ENCODE data around the gene LYPD6.
A peak's percentile ranks its signal among the peaks of the same experiment; 100 is the strongest.
"Not testable (repeated sequence)": the region's sequence is repeated elsewhere in the genome, so short reads cannot be mapped to it uniquely, and the experiment has no call there.

The LYPD6 gene

GRCh38 chr2:149451417-149452165 is 121.2 kb downstream of the LYPD6 start:
- DNase-seq (ENCODE audit: low read depth), result no peak

GRCh38 chr2:149456285-149456684 is 125.9 kb downstream of the LYPD6 start:
- DNase-seq (ENCODE audit: low read depth), result no peak

- DNase-seq (ENCODE audit: low read depth), result no peak
These were observed 128.1 kb downstream of the LYPD6 start for GRCh38 chr2:149458502-149458901.

- no peak for DNase-seq (ENCODE audit: low read depth)
These were observed 133.1 kb downstream of the LYPD6 start for GRCh38 chr2:149463328-149464002.

GRCh38 chr2:149464396-149464795 is 134.0 kb downstream of the LYPD6 start:
- DNase-seq (ENCODE audit: low read depth), result no peak

GRCh38 chr2:149465873-149466272 is 135.5 kb downstream of the LYPD6 start:
- DNase-seq (ENCODE audit: low read depth), result peak; percentile 40

GRCh38 chr2:149466635-149467034 is 136.2 kb downstream of the LYPD6 start:
- peak; percentile 81 for DNase-seq (ENCODE audit: low read depth)

GRCh38 chr2:149467436-149467835 is 137.0 kb downstream of the LYPD6 start:
- peak; percentile 61 for DNase-seq (ENCODE audit: low read depth)

- DNase-seq (ENCODE audit: low read depth), result no peak
These were observed 138.2 kb downstream of the LYPD6 start for GRCh38 chr2:149468636-149469035.

GRCh38 chr2:149470046-149470445 is 139.7 kb downstream of the LYPD6 start:
- no peak for DNase-seq (ENCODE audit: low read depth)

- no peak for DNase-seq (ENCODE audit: low read depth)
These were observed 142.0 kb downstream of the LYPD6 start for GRCh38 chr2:149472413-149472812.

GRCh38 chr2:149473068-149473467 is 142.7 kb downstream of the LYPD6 start:
- no peak for DNase-seq (ENCODE audit: low read depth)

- DNase-seq (ENCODE audit: low read depth), result no peak
These were observed 143.1 kb downstream of the LYPD6 start for GRCh38 chr2:149473521-149473920.

- peak; percentile 67 for DNase-seq (ENCODE audit: low read depth)
These were observed 152.7 kb downstream of the LYPD6 start for GRCh38 chr2:149483004-149483605.

- DNase-seq (ENCODE audit: low read depth), result no peak
These were observed 156.3 kb downstream of the LYPD6 start for GRCh38 chr2:149486664-149487063.

GRCh38 chr2:149487189-149487588 is 156.8 kb downstream of the LYPD6 start:
- DNase-seq (ENCODE audit: low read depth), result no peak

GRCh38 chr2:149488706-149489440 is 158.5 kb downstream of the LYPD6 start:
- DNase-seq (ENCODE audit: low read depth), result no peak

GRCh38 chr2:149489452-149489851 is 159.1 kb downstream of the LYPD6 start:
- DNase-seq (ENCODE audit: low read depth), result no peak

GRCh38 chr2:149490296-149490695 is 159.9 kb downstream of the LYPD6 start:
- peak; percentile 60 for DNase-seq (ENCODE audit: low read depth)

GRCh38 chr2:149492923-149493322 is 162.5 kb downstream of the LYPD6 start:
- no peak for DNase-seq (ENCODE audit: low read depth)

GRCh38 chr2:149499204-149499603 is 168.8 kb downstream of the LYPD6 start:
- DNase-seq (ENCODE audit: low read depth), result not testable (repeated sequence)

- not testable (repeated sequence) for DNase-seq (ENCODE audit: low read depth)
These were observed 176.4 kb downstream of the LYPD6 start for GRCh38 chr2:149506808-149507207.
